ENCODE measurements around the gene SP140L.
"Not testable (repeated sequence)": the region's sequence is repeated elsewhere in the genome, so short reads cannot be mapped to it uniquely, and the experiment has no call there.

SP140L gene

GRCh38 chr2:230324503-230324902 is 2.5 kb upstream of the SP140L start:
- DNase-seq: no peak

- no peak for DNase-seq
Observed at GRCh38 chr2:230325316-230326243, 1.4 kb upstream of the SP140L start.

GRCh38 chr2:230327418-230328154 is 593 bp downstream of the SP140L start:
- DNase-seq: no peak

- DNase-seq: no peak
Observed at GRCh38 chr2:230328155-230328458, 1.1 kb downstream of the SP140L start.

- DNase-seq: no peak
Observed at GRCh38 chr2:230329946-230330605, 3.1 kb downstream of the SP140L start.

- no peak for DNase-seq
Observed at GRCh38 chr2:230330725-230331124, 3.7 kb downstream of the SP140L start.

GRCh38 chr2:230335461-230335863 is 8.5 kb downstream of the SP140L start:
- DNase-seq: no peak

GRCh38 chr2:230335864-230336506 is 9.0 kb downstream of the SP140L start:
- DNase-seq: no peak

GRCh38 chr2:230341936-230342528 is 15.0 kb downstream of the SP140L start:
- DNase-seq: not testable (repeated sequence)

GRCh38 chr2:230343041-230343624 is 16.1 kb downstream of the SP140L start:
- DNase-seq: not testable (repeated sequence)

- no peak for DNase-seq
Observed at GRCh38 chr2:230343747-230344146, 16.8 kb downstream of the SP140L start.

GRCh38 chr2:230346465-230346864 is 19.5 kb downstream of the SP140L start:
- DNase-seq: no peak

- no peak for DNase-seq
Observed at GRCh38 chr2:230346921-230347533, 20.0 kb downstream of the SP140L start.

- DNase-seq: no peak
Observed at GRCh38 chr2:230347659-230348305, 20.8 kb downstream of the SP140L start.

GRCh38 chr2:230348787-230349186 is 21.8 kb downstream of the SP140L start:
- no peak for DNase-seq

- DNase-seq: no peak
Observed at GRCh38 chr2:230356084-230356483, 29.1 kb downstream of the SP140L start.

- DNase-seq: no peak
Observed at GRCh38 chr2:230358305-230358704, 31.3 kb downstream of the SP140L start.

GRCh38 chr2:230360028-230360427 is 33.0 kb downstream of the SP140L start:
- DNase-seq: no peak

GRCh38 chr2:230362030-230362691 is 35.2 kb downstream of the SP140L start:
- DNase-seq: no peak

GRCh38 chr2:230382108-230382507 is 55.1 kb downstream of the SP140L start:
- DNase-seq: no peak

GRCh38 chr2:230383453-230383852 is 56.5 kb downstream of the SP140L start:
- DNase-seq: no peak
